Activated T-helper 2 cell treated with anti-CD3 and anti-CD28 coated beads, Interferon-gamma antibody, Interleukin-2, Interleukin-4, amounts not matched to agents 10 μg/mL and 5 μg/mL and 100 μg/mL, durations not matched to agents 14 hours and 24 hours and 36 hours (primary cell): ENCODE results near the gene RNF5. TPM values are rescaled to one million over a fixed set of nuclear protein-coding genes. Genes with fewer than 3 reads are reported as not detected.
"Not testable (repeated sequence)": the region's sequence is repeated elsewhere in the genome, so short reads cannot be mapped to it uniquely, and the experiment has no call there.

ENCODE experiments used
- DNase-seq: peaks from one replicate; pipeline ENCODE4 v3.0.0; 2021; ENCODE audit warnings: low spot score
- H3K27ac Mint-ChIP-seq: one replicate; pipeline ENCODE4 v1.8.0; 2021; ENCODE audit warnings: mixed read lengths
- H3K27me3 Mint-ChIP-seq: one replicate; pipeline ENCODE4 v1.8.0; 2021; ENCODE audit warnings: low read depth, mixed read lengths
- H3K36me3 Mint-ChIP-seq: one replicate; pipeline ENCODE4 v1.8.0; 2021; ENCODE audit warnings: low read depth, mixed read lengths
- H3K4me1 Mint-ChIP-seq: one replicate; pipeline ENCODE4 v1.8.0; 2021; ENCODE audit warnings: low read depth, mixed read lengths
- H3K4me3 Mint-ChIP-seq: one replicate; pipeline ENCODE4 v1.8.0; 2021; ENCODE audit warnings: low read depth, mild to moderate bottlenecking, moderate library complexity, mixed read lengths
- H3K9me3 Mint-ChIP-seq: one replicate; pipeline ENCODE4 v1.8.0; 2021; ENCODE audit warnings: mixed read lengths
- intact Hi-C: fragments of 100-400 bp; cut with micrococcal nuclease; formaldehyde crosslinking; loops from one replicate; pipeline ENCODE4 v1.15.1; 2023
- total RNA-seq: library from RNA; stranded (reverse); gene quantifications from 2 replicates; pipeline ENCODE4 v1.2.3, GENCODE V29; 2022

Gene RNF5
- total RNA-seq, 1 donor from 2014 or later, result 63.8 TPM

DNA sequence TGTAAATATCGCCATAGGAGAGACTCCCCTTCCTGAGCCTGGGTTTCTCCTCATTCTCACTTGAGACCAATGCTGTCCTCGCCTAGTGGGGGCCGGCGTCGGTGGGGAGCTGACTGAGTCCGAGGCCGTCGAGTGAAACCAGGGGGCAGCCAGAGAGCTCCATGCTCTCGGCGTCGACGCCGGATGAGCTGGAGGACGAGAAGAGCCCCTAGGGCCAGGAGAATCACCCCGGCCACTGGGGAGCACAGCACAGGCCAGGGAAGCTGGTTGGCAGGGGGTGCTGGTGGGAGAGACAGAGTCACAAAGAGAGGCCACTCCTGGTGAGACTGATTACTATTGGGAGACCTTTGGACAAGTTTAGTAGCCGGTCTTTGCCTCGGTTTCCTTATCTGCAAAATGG is 20.7 kb downstream of the RNF5 start:
- H3K4me1 Mint-ChIP-seq, result peaks cover 18% of the 10 kb centered on the region
- no peak for DNase-seq
- H3K36me3 Mint-ChIP-seq, result no peaks in the 10 kb centered on the region
- intact Hi-C loops, result loop anchor here (5.0 to 10.0 kb wide), 2 partner anchors 636 to 1498 kb away; partner anchors contain the start of gene TAP2
- no peak overlapping the region for H3K27ac Mint-ChIP-seq
- H3K27me3 Mint-ChIP-seq, result no peaks in the 10 kb centered on the region
- no peak overlapping the region for H3K4me3 Mint-ChIP-seq
- no peaks in the 10 kb centered on the region for H3K9me3 Mint-ChIP-seq

DNA sequence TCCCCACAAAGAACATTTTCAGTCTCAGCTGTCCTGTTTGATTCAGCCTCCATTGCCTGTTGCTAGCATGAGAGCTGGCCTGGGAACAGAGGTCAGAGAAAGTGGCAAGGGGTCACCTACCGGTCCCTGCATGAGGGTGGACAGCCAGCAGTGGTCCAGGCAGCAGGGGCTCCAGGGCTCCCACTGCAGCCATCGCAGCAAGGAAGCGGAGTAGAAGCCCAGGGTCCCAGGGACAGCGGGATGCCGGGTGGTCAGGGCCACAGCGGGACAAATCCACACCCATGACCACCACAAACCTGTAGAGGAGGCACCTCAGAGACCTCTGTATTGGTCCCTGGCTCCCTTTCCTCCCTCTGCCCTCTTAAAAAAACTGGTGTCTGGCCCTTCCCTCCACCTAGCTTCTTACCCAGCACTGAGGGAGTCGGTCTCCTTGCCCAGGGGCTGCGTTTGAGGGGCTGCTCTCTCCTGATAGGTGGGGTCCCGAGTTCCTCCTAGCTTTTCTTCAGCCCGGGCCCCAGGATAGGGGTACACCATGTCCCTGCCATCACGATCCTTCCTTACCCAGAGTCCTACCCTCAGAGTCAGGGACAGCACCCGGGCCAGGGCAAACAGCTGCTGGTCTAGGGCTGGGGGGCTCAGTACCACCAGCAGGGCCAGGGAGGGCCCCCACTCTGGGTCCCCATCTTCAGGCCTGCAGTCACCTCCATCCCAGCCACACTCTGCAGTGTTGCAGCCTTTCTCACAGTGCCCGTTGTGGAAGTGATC is 22.7 kb downstream of the RNF5 start:
- Mint-ChIP-seq H3K4me1 (peaks cover 5% of the 10 kb centered on the region), H3K36me3 (no peaks in the 10 kb centered on the region), H3K27ac (no peak overlapping the region), H3K9me3 (no peaks in the 10 kb centered on the region), H3K27me3 (peaks cover 10% of the 10 kb centered on the region), H3K4me3 (no peak overlapping the region)
- no peak for DNase-seq
- intact Hi-C loops, result no loop called here

DNA sequence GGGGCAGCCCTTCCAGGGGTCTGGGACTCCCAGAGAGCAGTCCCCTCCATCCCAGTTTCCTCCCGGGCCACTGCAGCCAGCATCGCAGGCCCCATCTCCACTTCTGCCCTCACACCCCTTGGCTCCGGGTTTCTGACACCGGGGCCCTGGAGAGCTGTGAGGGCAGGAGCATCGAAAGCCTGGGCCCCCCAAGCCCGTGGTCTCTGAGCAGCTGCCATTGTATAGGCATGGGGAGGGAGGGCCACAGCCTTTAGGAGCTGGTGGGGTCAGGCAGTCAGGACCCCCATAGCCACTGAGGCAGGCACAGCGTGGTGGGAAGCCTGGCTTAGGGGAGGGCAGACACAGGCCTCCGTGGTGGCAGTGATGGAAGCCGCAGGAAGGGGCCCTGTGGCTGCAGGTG is 24.0 kb downstream of the RNF5 start:
- no peak overlapping the region for H3K4me3 Mint-ChIP-seq
- H3K27ac Mint-ChIP-seq, result no peak overlapping the region
- no peak for DNase-seq
- intact Hi-C loops, result no loop called here
- no peaks in the 10 kb centered on the region for H3K9me3 Mint-ChIP-seq
- peaks cover 17% of the 10 kb centered on the region for H3K27me3 Mint-ChIP-seq
- H3K36me3 Mint-ChIP-seq, result no peaks in the 10 kb centered on the region
- no peaks in the 10 kb centered on the region for H3K4me1 Mint-ChIP-seq

DNA sequence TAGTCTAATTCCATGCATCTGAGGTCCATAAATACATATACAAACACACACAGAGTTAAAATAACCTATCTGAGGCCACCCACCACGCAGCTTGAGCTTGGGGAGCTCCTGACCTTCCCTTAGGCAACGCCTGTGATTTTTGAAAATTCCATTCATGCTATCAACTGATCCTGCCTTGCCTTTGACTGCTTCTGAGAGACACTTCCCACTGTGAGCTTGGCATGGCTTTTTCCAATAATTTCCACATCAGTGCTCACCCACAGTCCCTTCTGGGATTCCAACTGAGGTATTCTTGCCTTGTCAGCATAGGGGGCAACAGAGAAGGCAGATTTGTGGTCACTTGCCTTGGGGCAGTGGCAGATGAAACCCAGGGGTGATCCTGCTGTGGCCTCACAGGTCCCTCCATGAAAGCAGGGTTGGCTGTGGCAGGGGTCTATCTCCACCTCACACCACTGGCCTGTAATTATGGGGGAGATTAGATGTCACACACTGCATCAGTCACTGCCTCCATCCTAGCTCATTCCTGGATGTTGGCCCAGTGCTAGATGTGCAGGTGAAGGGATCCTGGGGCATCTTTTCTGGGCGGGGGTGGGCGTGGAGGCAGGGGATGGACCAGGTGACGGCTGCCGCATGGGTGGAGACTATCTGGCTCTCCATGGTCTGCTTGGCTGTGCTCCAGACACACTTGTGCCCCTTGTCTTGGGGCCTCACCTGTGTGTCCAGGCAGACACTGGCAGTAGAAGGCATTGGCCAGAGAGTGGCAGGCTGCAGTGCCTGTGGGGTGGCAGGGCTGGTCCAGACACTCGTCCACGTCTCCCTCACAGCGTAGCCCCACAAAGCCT is 25.4 kb downstream of the RNF5 start:
- no peaks in the 10 kb centered on the region for H3K36me3 Mint-ChIP-seq
- peaks cover 23% of the 10 kb centered on the region for H3K27me3 Mint-ChIP-seq
- no peak overlapping the region for H3K27ac Mint-ChIP-seq
- no peaks in the 10 kb centered on the region for H3K4me1 Mint-ChIP-seq
- H3K4me3 Mint-ChIP-seq, result no peak overlapping the region
- intact Hi-C loops, result no loop called here
- no peaks in the 10 kb centered on the region for H3K9me3 Mint-ChIP-seq
- DNase-seq, result no peak

DNA sequence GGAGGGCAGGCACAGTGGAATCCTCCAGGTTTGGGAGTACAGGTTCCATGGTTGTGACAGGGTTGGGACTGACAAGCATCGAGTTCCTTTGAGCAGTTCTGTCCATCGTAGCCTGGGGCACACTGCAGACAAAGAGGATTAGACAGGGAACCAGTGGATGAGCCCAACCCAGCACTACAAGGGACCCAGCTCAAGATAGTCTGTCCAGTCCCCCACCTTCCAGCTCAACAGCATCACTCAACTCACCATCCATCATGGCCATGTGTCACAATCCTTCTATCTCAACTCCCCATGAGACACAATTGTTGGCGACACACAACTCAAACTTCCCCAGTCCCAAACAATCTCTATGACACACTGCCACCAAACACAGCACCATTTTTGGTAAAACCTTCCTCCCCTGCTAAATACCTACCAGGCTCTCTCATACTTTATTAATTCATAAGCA is 26.1 kb downstream of the RNF5 start:
- H3K9me3 Mint-ChIP-seq, result no peaks in the 10 kb centered on the region
- H3K27me3 Mint-ChIP-seq, result peaks cover 27% of the 10 kb centered on the region
- H3K36me3 Mint-ChIP-seq, result no peaks in the 10 kb centered on the region
- no peak overlapping the region for H3K4me3 Mint-ChIP-seq
- intact Hi-C loops, result no loop called here
- DNase-seq, result no peak
- H3K4me1 Mint-ChIP-seq, result no peaks in the 10 kb centered on the region
- H3K27ac Mint-ChIP-seq, result no peak overlapping the region

DNA sequence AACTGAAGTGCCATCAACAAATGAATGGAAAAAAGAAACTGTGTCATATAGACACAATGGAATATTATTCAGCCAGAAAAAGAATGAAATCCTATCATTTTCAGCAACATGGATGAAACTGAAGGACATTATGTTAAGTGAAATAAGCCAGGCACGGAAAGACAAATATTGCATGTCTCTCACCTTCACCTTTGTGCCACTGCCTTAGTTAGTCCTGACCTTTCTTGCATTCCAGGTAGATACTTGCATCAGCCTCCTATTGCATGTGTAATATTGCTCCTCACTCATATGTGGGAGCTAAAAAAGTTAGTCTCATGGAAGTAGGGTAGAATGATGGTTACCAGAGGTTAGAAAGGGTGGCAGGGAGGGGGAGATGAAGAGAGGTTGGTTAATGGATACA is 30.8 kb downstream of the RNF5 start:
- H3K9me3 Mint-ChIP-seq, result no peaks in the 10 kb centered on the region

DNA sequence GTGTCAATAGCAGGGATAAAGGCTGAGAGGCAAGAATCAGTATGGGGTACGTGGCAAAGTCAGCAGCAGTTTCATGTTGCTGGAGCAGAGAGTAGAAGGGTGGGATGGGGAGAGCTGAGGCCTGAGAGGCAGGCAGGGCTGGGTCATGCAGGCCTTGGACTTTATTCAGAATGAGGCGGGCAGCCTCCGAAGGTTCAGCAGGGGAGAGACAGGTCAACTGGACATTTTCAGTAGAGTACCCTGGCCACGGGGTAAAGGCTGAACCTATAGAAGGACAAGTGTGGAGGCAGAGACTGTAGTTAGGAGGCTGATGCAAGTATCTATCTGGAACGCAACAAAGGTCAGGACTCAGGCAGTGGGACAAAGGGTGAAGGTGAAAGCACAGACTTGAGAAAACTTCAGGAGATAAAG is 32.0 kb downstream of the RNF5 start:
- intact Hi-C loops, result no loop called here
- Mint-ChIP-seq H3K9me3 (no peaks in the 10 kb centered on the region), H3K4me1 (no peaks in the 10 kb centered on the region), H3K4me3 (no peak overlapping the region), H3K27ac (no peak overlapping the region), H3K36me3 (no peaks in the 10 kb centered on the region), H3K27me3 (peaks cover 17% of the 10 kb centered on the region)
- no peak for DNase-seq

More for the DNA sequence above, 30.8 kb downstream of the RNF5 start:
- no peak for DNase-seq
- peaks cover 27% of the 10 kb centered on the region for H3K27me3 Mint-ChIP-seq
- H3K27ac Mint-ChIP-seq, result no peak overlapping the region
- intact Hi-C loops, result no loop called here
- no peaks in the 10 kb centered on the region for H3K36me3 Mint-ChIP-seq
- no peak overlapping the region for H3K4me3 Mint-ChIP-seq
- no peaks in the 10 kb centered on the region for H3K4me1 Mint-ChIP-seq

DNA sequence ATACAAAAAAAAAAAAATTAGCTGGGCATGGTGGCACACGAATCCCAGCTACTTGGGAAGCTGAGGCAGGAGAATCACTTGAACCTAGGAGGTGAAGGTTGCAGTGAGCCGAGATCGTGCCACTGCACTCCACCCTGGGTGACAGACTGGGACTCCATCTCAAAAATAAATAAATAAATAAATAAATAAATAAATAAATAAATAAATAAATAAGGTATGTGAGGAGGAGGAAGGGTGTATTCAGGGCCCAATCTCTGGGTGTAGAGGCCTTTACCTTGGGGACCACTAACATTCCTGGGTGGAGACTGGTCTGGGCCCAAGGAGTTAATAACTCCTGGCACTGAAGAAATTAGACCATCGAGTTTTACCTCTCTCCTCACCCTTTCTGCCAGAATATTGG is 33.2 kb downstream of the RNF5 start:
- H3K4me1 Mint-ChIP-seq, H3K27ac Mint-ChIP-seq, H3K36me3 Mint-ChIP-seq, DNase-seq, intact Hi-C loops, H3K9me3 Mint-ChIP-seq, H3K4me3 Mint-ChIP-seq: not testable (repeated sequence)
- peaks cover 12% of the 10 kb centered on the region for H3K27me3 Mint-ChIP-seq

DNA sequence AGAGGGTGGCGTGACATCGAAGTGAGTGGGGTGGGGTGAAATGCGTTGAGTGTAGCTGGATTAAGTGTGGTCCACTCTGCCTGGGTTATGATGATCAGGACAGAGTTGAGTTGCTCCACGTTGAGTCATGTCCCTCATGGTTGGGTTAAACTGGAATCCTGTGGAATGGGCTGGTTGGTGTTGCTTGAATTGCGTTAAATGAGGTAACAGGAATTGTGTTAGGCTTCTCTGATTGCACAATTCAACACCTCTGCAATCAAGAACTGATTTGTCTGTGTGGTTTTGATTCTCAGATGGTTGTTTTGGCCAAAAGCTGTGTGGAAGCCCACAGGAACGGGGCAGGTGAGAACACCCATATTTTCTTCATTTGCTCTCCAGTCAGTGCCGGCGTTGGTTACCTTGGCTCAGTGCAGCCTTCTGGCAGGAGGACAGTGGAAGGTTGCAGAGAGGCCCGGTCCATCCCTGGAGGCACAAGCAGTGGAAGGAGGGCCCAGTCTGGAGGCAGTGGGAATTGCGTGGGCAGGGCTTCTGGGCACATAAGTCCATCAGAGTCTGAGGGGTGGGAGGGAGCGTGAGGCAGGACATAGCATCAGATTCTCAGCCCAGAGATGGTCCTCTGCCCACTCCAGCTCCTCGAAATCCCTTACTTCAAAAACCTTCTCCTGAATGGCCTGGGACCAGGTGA is 34.0 kb downstream of the RNF5 start:
- Mint-ChIP-seq H3K9me3 (no peaks in the 10 kb centered on the region), H3K27ac (no peak overlapping the region), H3K27me3 (peaks cover 10% of the 10 kb centered on the region), H3K4me3 (no peak overlapping the region), H3K36me3 (no peaks in the 10 kb centered on the region), H3K4me1 (no peaks in the 10 kb centered on the region)
- no peak for DNase-seq
- intact Hi-C loops, result no loop called here

DNA sequence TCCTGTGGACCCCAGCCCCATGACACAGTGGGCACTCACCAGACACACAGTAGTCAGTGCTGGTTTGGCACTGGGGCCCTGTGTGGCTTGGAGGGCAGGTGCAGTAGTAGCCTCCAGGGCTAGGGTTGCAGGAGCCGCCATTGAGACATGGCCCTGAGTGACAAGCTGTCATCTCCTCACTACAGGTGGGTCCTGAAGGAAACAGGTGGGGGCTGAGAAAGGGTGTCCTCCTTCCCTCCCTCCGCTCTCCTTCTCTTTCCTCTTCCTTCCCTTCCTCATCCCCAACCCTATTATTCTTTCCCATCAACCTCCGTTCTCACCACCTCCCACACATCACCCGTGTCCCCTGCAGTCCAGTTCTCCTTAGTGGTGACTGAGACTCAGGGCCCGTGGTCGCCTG is 35.4 kb downstream of the RNF5 start:
- no peaks in the 10 kb centered on the region for H3K36me3 Mint-ChIP-seq
- no peaks in the 10 kb centered on the region for H3K9me3 Mint-ChIP-seq
- no peaks in the 10 kb centered on the region for H3K4me1 Mint-ChIP-seq
- DNase-seq, result no peak
- H3K4me3 Mint-ChIP-seq, result no peak overlapping the region
- H3K27me3 Mint-ChIP-seq, result peaks cover 7% of the 10 kb centered on the region
- H3K27ac Mint-ChIP-seq, result no peak overlapping the region
- intact Hi-C loops, result no loop called here

DNA sequence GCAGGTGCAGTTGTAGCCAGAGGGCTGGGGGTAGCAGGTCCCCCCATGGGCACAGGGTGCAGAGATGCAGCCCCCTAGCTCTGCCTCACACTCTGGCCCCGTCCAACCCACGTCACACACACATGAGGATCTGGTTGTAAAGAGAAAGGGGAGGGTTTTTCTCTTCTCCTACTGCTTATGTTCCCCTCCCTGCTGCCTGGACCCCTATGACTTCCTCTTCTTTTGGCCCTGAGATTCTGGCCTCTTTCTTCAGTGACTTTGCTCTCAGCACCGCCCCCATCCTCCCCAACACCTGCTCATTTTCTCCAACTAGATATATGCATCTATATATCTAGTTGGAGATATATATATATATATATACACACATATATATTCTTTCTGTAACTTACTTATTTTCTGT is 35.9 kb downstream of the RNF5 start:
- H3K4me3 Mint-ChIP-seq, result no peak overlapping the region
- intact Hi-C loops, result no loop called here
- no peaks in the 10 kb centered on the region for H3K36me3 Mint-ChIP-seq
- DNase-seq, result no peak
- H3K27ac Mint-ChIP-seq, result no peak overlapping the region
- peaks cover 5% of the 10 kb centered on the region for H3K27me3 Mint-ChIP-seq
- no peaks in the 10 kb centered on the region for H3K9me3 Mint-ChIP-seq
- H3K4me1 Mint-ChIP-seq, result no peaks in the 10 kb centered on the region

DNA sequence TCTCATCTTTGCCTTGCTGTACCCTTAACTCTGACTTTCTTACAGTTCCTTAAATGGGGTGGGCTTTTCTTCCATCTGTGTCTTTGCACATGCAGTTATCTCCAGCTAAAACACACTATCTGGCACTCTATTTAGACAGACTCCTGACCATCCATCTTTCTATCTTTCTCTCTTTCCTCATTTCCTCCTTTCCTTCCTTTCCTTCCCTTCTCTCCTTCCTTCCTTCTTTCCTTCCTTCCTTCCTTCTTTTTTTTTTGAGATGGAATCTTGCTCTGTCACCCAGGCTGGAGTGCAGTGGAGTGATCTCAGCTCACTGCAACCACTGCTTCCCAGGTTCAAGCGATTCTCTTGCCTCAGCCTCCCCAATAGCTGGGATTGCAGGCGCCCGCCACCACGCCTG is 37.4 kb downstream of the RNF5 start:
- DNase-seq, result no peak
- Mint-ChIP-seq H3K36me3 (no peaks in the 10 kb centered on the region), H3K9me3 (no peaks in the 10 kb centered on the region), H3K27me3 (peaks cover 4% of the 10 kb centered on the region), H3K4me1 (no peaks in the 10 kb centered on the region), H3K27ac (no peak overlapping the region), H3K4me3 (no peak overlapping the region)
- intact Hi-C loops, result no loop called here

DNA sequence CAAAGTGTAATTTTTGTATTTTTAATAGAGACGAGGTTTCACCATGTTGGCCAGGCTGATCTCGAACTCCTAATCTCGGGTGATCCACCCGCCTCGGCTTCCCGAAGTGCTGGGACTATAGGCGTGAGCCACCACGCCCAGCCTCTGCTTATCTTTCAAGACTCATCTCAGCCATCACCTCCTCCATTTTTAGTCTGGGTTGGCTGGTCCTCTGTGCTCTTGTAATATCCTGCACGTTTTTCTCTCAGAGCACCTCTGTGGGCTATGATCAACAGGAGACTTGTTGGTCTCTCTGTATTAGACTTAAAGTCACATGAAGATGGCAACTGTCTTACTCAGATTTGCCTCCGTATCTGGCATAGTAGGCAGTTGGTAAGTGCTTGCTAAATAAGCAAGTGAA is 38.1 kb downstream of the RNF5 start:
- Mint-ChIP-seq H3K4me3 (no peak overlapping the region), H3K9me3 (no peaks in the 10 kb centered on the region), H3K4me1 (no peaks in the 10 kb centered on the region), H3K27ac (no peak overlapping the region), H3K36me3 (no peaks in the 10 kb centered on the region), H3K27me3 (peaks cover 4% of the 10 kb centered on the region)
- no peak for DNase-seq
- intact Hi-C loops, result no loop called here
